ENCODE results near the gene FAM133A.

Gene FAM133A

DNA sequence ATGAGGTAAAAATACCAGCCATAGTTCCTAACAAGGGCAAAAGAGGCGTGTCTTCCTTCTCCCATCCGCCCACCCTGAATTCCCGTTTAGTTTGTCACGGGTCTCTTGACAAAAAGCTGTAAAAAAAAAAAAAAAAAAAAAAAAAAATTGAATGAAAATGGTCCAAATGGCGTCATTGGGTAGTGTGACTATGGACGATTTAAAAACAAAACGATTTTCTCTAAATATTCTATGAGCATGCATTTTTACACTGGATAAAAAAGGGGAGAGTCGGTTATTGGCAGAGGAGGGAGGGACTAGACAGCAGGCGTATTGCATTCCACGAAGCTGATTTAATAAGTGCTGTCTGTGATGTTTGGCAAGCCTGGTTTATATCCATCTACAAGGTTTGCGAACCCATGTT is at the start of gene FAM133A:
FAM133A (plus strand) TSS at position 338 of the 403 bp plus-strand sequence. CDS start 35,214 bp downstream, outside the sequence.
- no peak for DNase-seq (ENCODE audit: low spot score)

DNA sequence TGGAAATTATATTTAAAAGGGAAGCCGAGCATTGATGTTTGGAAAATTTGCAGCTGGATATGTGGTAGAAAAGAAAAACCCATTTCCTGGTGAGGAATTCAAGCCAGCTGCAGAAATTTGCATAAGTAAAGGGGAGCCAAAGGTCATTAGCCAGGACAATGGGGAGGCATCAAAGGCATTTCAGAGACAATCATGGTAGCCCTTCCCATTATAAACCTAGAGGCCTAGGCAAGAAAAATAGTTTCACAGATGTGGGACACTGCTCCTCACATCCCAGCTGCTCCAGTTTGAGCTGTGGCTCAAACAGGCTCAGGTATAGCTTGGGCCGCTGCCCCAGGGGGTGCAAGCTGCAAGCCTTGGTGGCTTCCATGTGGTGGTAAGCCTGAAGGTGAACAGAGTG is 36.4 kb upstream of the FAM133A start:
- no peak for DNase-seq (ENCODE audit: low spot score)

DNA sequence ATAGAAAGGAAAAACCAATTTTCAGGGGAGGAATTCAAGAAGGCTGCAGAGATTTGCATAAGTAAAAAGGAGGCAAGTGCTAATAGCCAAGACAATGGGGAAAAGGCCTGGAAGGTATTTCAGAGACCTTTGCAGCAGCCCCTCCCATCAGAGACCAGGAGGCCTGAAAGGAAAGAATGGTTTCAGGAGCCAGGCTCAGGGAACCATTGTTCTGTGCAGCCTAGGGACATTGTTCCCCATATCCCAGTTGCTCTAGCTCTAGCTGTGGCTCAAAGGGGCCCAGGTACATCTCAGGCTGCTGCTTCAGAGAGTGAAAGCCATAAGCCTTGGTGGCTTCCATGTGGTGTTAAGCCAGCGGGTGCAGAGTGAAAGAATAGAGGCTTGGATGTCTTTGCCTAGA is 24.6 kb upstream of the FAM133A start:
- no peak for DNase-seq (ENCODE audit: low spot score)

DNA sequence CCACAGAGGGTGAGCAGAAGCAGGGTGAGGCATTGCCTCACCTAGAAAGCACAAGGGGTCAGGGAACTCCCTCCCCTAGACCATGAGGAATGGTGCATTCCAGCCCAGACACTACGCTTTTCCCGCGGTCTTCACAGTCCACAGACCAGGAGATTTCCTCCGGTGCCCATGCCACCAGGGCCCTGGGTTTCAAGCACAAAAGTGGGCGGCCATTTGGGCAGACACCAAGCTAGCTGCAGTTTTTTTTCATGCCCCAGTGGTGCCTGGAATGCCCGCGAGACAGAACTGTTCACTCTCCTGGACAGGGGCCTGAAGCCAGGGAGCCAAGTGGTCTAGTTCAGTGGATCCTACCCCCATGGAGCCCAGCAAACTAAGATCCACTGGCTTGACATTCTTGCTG is 13.4 kb upstream of the FAM133A start:
- DNase-seq (ENCODE audit: low spot score): no peak

DNA sequence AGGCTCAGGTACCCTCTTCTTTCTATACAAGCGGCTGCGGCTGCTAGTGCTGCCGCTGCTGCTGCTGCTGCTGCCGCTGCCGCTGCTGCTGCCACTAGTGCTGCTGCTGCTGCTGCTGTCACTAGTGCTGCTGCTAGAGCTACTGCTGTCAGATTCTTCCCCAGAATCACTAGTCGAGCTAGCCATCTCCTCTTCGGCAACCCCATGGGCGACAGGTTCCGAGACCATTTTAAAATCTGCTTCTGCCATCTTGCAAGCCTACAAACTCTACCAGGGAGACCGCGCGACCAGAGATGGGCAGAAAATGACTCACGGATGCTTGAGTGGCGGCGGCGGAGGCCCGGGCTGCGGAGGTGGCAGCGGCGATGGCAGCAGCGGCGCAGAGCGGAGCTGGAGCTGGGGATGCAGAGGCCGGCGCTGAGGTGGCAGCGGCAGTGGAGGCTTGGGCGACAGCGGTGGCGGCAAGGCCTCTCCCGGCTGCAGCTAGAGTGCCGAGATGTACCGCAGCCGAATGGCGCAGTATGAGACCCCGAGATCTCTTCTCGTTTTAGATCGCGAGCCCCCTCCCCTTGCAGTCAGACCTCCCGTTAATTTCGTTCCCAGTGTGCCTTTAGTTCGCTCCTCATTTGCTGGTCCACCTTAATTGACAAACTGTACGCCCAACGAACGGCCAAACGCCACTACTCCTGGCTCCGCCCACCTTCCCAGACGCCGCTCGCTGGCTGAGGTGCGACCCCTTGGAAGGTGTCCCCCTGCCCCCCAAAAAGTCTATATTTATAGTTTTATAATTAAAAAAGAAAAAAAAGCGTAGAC is 744 bp upstream of the FAM133A start, which contains the start of gene NAP1L3:
NAP1L3 (minus strand) TSS at position 523 of the 813 bp plus-strand sequence; CDS start at position 249, 274 bp downstream.
- no peak for DNase-seq (ENCODE audit: low spot score)

DNA sequence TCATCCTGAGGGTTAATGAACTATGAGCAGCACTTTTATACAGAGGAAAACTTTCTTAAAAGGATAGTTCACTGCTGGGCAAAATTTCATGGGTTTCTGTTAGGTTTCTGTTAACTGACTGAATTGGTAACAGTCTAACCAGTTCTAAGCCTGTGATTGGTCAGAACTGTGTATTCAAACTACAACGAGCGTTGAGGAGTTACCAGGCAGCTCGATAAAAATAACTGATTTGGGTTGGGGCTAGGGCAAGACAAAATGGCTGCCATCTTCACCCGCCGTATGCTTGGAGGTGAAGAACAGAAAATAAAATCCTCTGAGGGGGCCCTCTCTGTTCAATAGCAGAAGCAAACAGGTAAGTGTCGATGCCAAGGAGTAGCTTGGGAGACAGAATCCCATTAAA is 22.0 kb downstream of the FAM133A start:
- no peak for DNase-seq (ENCODE audit: low spot score)

DNA sequence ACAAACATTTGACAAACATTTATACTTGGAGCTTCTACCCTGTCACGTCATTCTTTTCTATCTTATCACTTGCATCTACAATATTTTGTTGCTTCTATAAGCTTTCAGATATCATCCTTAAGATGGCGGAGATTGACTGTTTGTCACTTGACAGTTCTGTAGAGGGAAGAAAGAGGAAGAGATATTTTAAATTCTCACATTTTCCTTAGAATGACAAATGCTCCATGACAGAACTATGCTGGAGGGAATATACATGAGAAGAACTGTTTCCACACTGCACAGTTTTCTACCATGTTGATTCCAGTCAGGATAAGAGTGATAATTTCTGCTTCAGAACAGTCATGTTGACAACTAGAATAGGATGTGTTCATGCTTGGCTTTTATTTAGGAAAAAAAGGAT is 29.7 kb downstream of the FAM133A start:
- no peak for DNase-seq (ENCODE audit: low spot score)

DNA sequence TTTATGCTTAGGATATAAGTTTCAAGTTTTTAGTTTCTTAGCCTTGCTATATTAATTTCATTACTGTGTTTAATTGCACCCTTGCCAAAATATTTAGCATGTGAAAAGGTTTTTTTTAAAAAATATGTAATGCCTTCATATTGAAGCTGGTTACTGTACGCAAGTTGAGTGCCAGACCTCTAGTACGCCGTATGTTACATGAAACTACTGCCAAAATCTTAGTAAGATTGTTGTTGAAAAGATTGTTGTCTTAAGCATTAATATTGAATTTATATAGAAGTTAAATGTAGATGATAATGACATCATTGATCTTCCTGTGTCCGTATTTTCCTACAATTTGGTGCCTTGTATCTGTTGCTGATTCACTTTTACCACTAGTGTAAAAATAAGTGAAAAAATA is 37.1 kb downstream of the FAM133A start:
- no peak for DNase-seq (ENCODE audit: low spot score)

DNA sequence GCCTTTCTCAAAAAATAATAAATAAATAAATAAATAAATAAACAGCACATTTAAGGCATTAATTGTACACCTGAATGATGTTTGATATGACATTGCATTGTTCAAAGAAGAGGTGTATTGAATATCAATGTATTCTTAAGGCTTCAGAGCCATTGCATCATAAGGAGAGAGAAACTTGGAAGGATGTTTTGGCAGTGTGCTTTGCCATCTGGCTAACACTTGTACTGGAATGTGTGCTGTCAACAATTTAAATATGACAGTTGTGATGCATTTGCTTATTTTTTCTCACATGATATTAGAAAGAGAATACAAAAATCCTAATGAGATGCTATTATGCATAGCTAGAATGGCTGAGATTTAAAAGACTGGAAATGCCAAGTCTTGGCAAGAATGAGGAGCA is 67.8 kb downstream of the FAM133A start:
- DNase-seq (ENCODE audit: low spot score): no peak

DNA sequence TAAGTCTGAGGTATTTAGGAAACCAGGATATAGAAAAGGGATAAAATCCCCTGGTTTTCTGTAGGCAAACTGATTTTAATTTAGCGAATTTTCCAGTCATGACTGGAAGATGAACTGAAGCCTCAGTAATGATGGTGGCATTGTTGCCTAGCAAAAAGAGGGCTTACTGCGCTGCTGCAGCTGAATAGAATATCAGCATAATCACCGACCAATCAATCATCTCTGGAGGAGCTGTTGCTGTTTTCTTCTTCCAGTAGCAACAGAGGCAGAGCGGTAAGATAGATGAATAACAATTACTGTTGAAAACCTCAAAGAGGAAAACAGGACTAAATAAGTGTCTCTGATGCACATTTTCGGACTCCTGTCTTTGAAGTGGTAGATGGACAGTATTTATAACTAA is 86.2 kb downstream of the FAM133A start:
- DNase-seq (ENCODE audit: low spot score): no peak
